ENCODE measurements around the gene PSD4. TPM values are rescaled to one million over a fixed set of nuclear protein-coding genes. Genes with fewer than 3 reads are reported as not detected.

PSD4 gene
- total and polyA plus RNA-seq, 10 of the 15 experiments (the other 5 are each of a cell fraction or from before 2014, with no cell fraction given), result 0.68 to 114 (median 35.1) TPM

DNA sequence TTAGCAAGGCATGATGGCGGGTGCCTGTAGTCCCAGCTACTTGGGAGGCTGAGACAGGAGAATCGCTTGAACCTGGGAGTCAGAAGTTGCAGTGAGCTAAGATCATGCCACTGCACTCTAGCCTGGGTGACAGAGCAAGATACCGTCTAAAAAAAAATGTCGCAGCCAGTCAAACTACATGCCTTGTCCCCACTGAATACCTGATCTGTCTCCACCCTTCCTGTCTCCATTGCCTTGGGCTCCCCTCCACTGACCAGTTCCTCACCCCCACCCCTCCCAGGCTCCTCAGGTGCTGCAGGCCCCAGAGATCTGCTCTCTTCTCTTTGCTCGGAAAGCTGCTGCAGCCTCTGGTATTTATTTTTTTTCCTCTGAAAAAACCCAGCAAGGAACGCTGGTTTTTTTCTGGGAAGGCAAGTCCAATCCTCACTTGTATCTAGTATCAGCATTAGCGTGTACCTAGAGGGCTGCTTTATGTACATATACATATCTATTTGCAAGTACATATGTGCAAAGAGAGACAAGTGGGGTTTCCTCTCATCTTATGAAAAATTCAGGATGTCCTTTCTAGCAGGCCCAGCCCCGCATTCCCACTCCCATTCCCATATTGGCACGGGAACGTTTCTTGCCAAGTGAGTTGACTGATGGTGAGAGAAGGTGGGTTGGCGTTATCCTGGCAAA is 4.4 kb downstream of the PSD4 start:
- in situ Hi-C loops (cut with MboI), result no loop called here
- POLR2A ChIA-PET, result no interaction called here
- ATAC-seq (no peak), DNase-seq (ENCODE audit: low read depth, low spot score) (no peak), FAIRE-seq (no peak)
- Histone ChIP-seq H3K79me2 (ENCODE audit: control insufficient read depth, insufficient read depth, low read length) (peaks cover 89% of the 10 kb centered on the region), H2AFZ (ENCODE audit: control insufficient read depth, low read depth, low read length) (no peak overlapping the region), H3K27ac (ENCODE audit: control insufficient read depth, insufficient read depth) (no peak overlapping the region), H3K4me1 (ENCODE audit: control insufficient read depth, insufficient read depth, low read length) (peaks cover 35% of the 10 kb centered on the region), H3K36me3 (ENCODE audit: control insufficient read depth in 2 of 2, insufficient read depth in 2 of 2, low read length in 1 of 2) (peaks cover 14 to 17% of the 10 kb centered on the region in 2 experiments), H3K4me3 (peak overlapping the region; percentile 95), H3K9ac (ENCODE audit: control insufficient read depth, insufficient read depth, low read length) (no peak overlapping the region), H3K4me2 (ENCODE audit: control insufficient read depth, insufficient read depth) (peak overlapping the region; percentile 70), H4K20me1 (ENCODE audit: control insufficient read depth, insufficient read depth) (peaks cover 25% of the 10 kb centered on the region), H3K27me3 (replicated peaks in 1 of 2; ENCODE audit: control insufficient read depth in 2 of 2, insufficient read depth in 2 of 2, low read length in 1 of 2) (no peaks in the 10 kb centered on the region), H3K9me3 (replicated peaks; ENCODE audit: control insufficient read depth, insufficient read depth, low read length) (no peaks in the 10 kb centered on the region)
- RAD21 ChIA-PET (ENCODE audit: unreplicated experiment), result interaction anchor here (1.6 kb wide), 1 partner anchor 40 kb away, joined by 4 read pairs; no protein-coding TSS in a partner anchor
- no TSS peak for BruUV-seq (replicated peaks)
- SMC1A ChIA-PET (ENCODE audit: uncharacterized antibody, unreplicated experiment), result no interaction called here
- WGBS (ENCODE audit: insufficient coverage, insufficient replicate concordance, low lambda C conversion rate, missing lambda C conversion rate), result 94% methylated on average over 11 of the region's 11 CpGs
- TF ChIP-seq ZNF207 (IDR thresholded peaks at IDR 0.05; ENCODE audit: borderline replicate concordance) (no peak), STAT1 (conservative IDR thresholded peaks at IDR 0.05) (no peak), RAD21 (IDR thresholded peaks at IDR 0.05; ENCODE audit: insufficient read depth, low read depth, low read length) (no peak), POU2F2 (IDR thresholded peaks at IDR 0.05; ENCODE audit: borderline replicate concordance, low read depth, low read length) (no peak)
- TF ChIP-seq, protein P1, sequence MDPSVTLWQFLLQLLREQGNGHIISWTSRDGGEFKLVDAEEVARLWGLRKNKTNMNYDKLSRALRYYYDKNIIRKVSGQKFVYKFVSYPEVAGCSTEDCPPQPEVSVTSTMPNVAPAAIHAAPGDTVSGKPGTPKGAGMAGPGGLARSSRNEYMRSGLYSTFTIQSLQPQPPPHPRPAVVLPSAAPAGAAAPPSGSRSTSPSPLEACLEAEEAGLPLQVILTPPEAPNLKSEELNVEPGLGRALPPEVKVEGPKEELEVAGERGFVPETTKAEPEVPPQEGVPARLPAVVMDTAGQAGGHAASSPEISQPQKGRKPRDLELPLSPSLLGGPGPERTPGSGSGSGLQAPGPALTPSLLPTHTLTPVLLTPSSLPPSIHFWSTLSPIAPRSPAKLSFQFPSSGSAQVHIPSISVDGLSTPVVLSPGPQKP (IDR thresholded peaks at IDR 0.05; ENCODE audit: low read depth, low read length), result no peak
- CTCF ChIA-PET, result interaction anchor here (13.8 kb wide), 1 partner anchor 41 kb away, joined by 195 read pairs; no protein-coding TSS in a partner anchor
- intact Hi-C loops (cut with micrococcal nuclease; ENCODE audit: unreplicated experiment), result no loop called here

All from GM12878 (cell line).